Endothelial cell of umbilical vein (primary cell): ENCODE data around the gene KRT82. TPM values are rescaled to one million over a fixed set of nuclear protein-coding genes. Genes with fewer than 3 reads are reported as not detected.

Experiments
- BruUV-seq: library from RNA; stranded (reverse); fragments of 400-500 nt; replicated peaks from 2 replicates; lab custom pipeline; 2021; lab: Mats Ljungman, UMichigan
- CTCF ChIA-PET: fragments of 300-600, 350-600 bp; sonication (Branson Sonifier 250); formaldehyde crosslinking; loops from one replicate; lab custom pipeline; 2021; ENCODE audit warnings: antibody characterized with exemption, inconsistent platforms; lab: Charles Lee
- POLR2A ChIA-PET: fragments of 300-600, 350-600 bp; sonication (Branson Sonifier 250); formaldehyde crosslinking; loops from one replicate; lab custom pipeline; 2021; ENCODE audit warnings: antibody characterized with exemption, inconsistent platforms; lab: Charles Lee
- DNase-seq: peaks from one replicate; pipeline ENCODE4 v3.0.0-alpha.2; 2011; ENCODE audit warnings: low read depth, low spot score
- FAIRE-seq: peaks from 2 replicates; lab custom pipeline; 2011; peaks lifted over from hg19 to GRCh38; lab: Jason Lieb, UNC
- H2AFZ ChIP-seq: 2 replicates; pipeline ENCODE4 v1.6.0; 2012; ENCODE audit warnings: low read depth, low read length, control low read depth, inconsistent platforms
- H3K27ac ChIP-seq: 2 replicates; pipeline ENCODE4 v1.5.1; 2011; ENCODE audit warnings: low read depth, mild to moderate bottlenecking, control low read depth, low read length, moderate library complexity; ENCODE audit not compliant: insufficient read depth
- H3K27me3 ChIP-seq, 2 experiments: 2 replicates each; pipeline versions ENCODE4 v1.6.0 to v1.6.1; 2011; ENCODE audit warnings: low read length in 2 of 2, mixed read lengths in 1 of 2; ENCODE audit not compliant: control insufficient read depth in 2 of 2, insufficient read depth in 2 of 2
- H3K36me3 ChIP-seq, 2 experiments: 2 replicates in 1 of 2; 3 replicates in 1 of 2; pipeline ENCODE4 v1.5.1; 2011; ENCODE audit warnings: low read length in 2 of 2, mild to moderate bottlenecking in 1 of 2, moderate library complexity in 1 of 2; ENCODE audit not compliant: control insufficient read depth in 2 of 2, insufficient read depth in 2 of 2; ENCODE audit errors: extremely low read depth in 1 of 2
- H3K4me1 ChIP-seq: 3 replicates; pipeline ENCODE4 v1.5.1; 2011; ENCODE audit warnings: mild to moderate bottlenecking, low read length; ENCODE audit not compliant: control insufficient read depth, insufficient read depth; ENCODE audit errors: extremely low read depth
- H3K4me2 ChIP-seq: 2 replicates; pipeline ENCODE4 v1.6.1; 2011; ENCODE audit warnings: low read length, control low read depth, mixed read lengths; ENCODE audit not compliant: insufficient read depth
- H3K4me3 ChIP-seq, 3 experiments: fragments of 200-600 bp in 1 of 3; sonication (generic), shearing (Covaris generic) in 1 of 3; replicated peaks in 1 of 3; 2 replicates each; pipeline ENCODE4 v1.5.1; 2011 to 2016; ENCODE audit warnings: control low read depth in 3 of 3, low read length in 3 of 3, mild to moderate bottlenecking in 2 of 3, inconsistent platforms in 1 of 3, low read depth in 1 of 3, moderate library complexity in 1 of 3; ENCODE audit not compliant: insufficient read depth in 1 of 3
- H3K79me2 ChIP-seq: 2 replicates; pipeline ENCODE4 v1.6.0; 2012; ENCODE audit warnings: low read length, inconsistent platforms; ENCODE audit not compliant: control insufficient read depth, insufficient read depth
- H3K9ac ChIP-seq: replicated peaks from 2 replicates; pipeline ENCODE3; 2011; ENCODE audit warnings: low read length, control low read depth; ENCODE audit not compliant: insufficient read depth; ENCODE audit errors: extremely low read depth
- H3K9me1 ChIP-seq: replicated peaks from 3 replicates; pipeline ENCODE4 v1.6.0; 2011; ENCODE audit warnings: mild to moderate bottlenecking, low read length; ENCODE audit not compliant: control insufficient read depth, insufficient read depth; ENCODE audit errors: extremely low read depth
- H3K9me3 ChIP-seq: replicated peaks from 2 replicates; pipeline ENCODE4 v1.5.1; 2012; ENCODE audit warnings: low read length, inconsistent platforms; ENCODE audit not compliant: control insufficient read depth, insufficient read depth
- H4K20me1 ChIP-seq: replicated peaks from 2 replicates; pipeline ENCODE3; 2011; ENCODE audit warnings: mild to moderate bottlenecking, low read length; ENCODE audit not compliant: control insufficient read depth, insufficient read depth; ENCODE audit errors: extremely low read depth
- EZH2 ChIP-seq: IDR thresholded peaks from 2 replicates; pipeline ENCODE4 v1.6.1; 2012; ENCODE audit warnings: borderline replicate concordance, low read depth, mild to moderate bottlenecking, moderate library complexity, low read length, inconsistent platforms; ENCODE audit not compliant: severe bottlenecking
- FOS ChIP-seq: IDR thresholded peaks from 2 replicates; pipeline ENCODE4 v1.6.1; 2011; ENCODE audit warnings: mild to moderate bottlenecking, low read length, moderate library complexity, borderline replicate concordance; ENCODE audit not compliant: insufficient read depth
- GATA2 ChIP-seq: IDR thresholded peaks from 2 replicates; pipeline ENCODE4 v1.7.0; 2011; ENCODE audit warnings: low read depth, mild to moderate bottlenecking, moderate library complexity, mixed read lengths, low read length; ENCODE audit not compliant: insufficient read length, insufficient read depth
- JUN ChIP-seq: IDR thresholded peaks from 2 replicates; pipeline ENCODE4 v1.6.1; 2011; ENCODE audit warnings: borderline replicate concordance, low read depth; ENCODE audit not compliant: insufficient read length, insufficient read depth
- MYC ChIP-seq: IDR thresholded peaks from one replicate; pipeline ENCODE4 v1.6.1; 2011; ENCODE audit warnings: mild to moderate bottlenecking, low read depth, low read length
- POLR2A ChIP-seq: IDR thresholded peaks from 2 replicates; pipeline ENCODE4 v1.6.1; 2012; ENCODE audit warnings: low read depth, mild to moderate bottlenecking, control low read depth, low read length
- POLR2AphosphoS5 ChIP-seq: IDR thresholded peaks from 2 replicates; pipeline ENCODE4 v1.6.1; 2012; ENCODE audit warnings: low read depth, mild to moderate bottlenecking, control low read depth, low read length, moderate library complexity; ENCODE audit not compliant: insufficient read depth
- dilution Hi-C: fragments of 300-500 bp; cut with MboI; formaldehyde crosslinking; loops from one replicate; pipeline ENCODE4 v1.15.0; 2019; ENCODE audit warnings: low sequenced_read_pairs; ENCODE audit not compliant: extremely low pct_ligation_motif_present
- intact Hi-C: fragments of 100-400 bp; cut with micrococcal nuclease; formaldehyde crosslinking; loops from one replicate; pipeline ENCODE4 v1.10.0; 2022
- polyA plus RNA-seq, 4 experiments: library from polyadenylated mRNA; depleted of rRNA in 3 of 4; stranded (reverse) in 3 of 4; unstranded in 1 of 4; fragments of >200 nt; gene quantifications; 2 replicates each; pipeline versions ENCODE4 v1.2.1 to v1.2.3, GENCODE V29; 2011 to 2012; ENCODE audit warnings: missing spikeins in 1 of 4
- total RNA-seq: library from RNA; stranded (reverse); gene quantifications from 2 replicates; pipeline ENCODE4 v1.2.3, GENCODE V29; 2021
- TF ChIP-seq, protein P1 (sequence below): IDR thresholded peaks from 2 replicates; pipeline ENCODE4 v1.6.1; 2011; ENCODE audit not compliant: insufficient read depth, insufficient read length
- TF ChIP-seq, protein P2 (sequence below), 2 donors: IDR thresholded peaks; 1 replicate in 1 of 2; 2 replicates in 1 of 2; pipeline ENCODE4 v1.5.1; 2011; ENCODE audit warnings: low read length in 2 of 2, mild to moderate bottlenecking in 2 of 2, moderate library complexity in 2 of 2, control low read depth in 1 of 2, inconsistent platforms in 1 of 2, low read depth in 1 of 2; ENCODE audit not compliant: insufficient read depth in 1 of 2; ENCODE audit errors: extremely low read depth in 1 of 2

The KRT82 gene
- total and polyA plus RNA-seq, 2 donors (not counting 3 experiments of a cell fraction or from before 2014, with no cell fraction given), result not detected

DNA sequence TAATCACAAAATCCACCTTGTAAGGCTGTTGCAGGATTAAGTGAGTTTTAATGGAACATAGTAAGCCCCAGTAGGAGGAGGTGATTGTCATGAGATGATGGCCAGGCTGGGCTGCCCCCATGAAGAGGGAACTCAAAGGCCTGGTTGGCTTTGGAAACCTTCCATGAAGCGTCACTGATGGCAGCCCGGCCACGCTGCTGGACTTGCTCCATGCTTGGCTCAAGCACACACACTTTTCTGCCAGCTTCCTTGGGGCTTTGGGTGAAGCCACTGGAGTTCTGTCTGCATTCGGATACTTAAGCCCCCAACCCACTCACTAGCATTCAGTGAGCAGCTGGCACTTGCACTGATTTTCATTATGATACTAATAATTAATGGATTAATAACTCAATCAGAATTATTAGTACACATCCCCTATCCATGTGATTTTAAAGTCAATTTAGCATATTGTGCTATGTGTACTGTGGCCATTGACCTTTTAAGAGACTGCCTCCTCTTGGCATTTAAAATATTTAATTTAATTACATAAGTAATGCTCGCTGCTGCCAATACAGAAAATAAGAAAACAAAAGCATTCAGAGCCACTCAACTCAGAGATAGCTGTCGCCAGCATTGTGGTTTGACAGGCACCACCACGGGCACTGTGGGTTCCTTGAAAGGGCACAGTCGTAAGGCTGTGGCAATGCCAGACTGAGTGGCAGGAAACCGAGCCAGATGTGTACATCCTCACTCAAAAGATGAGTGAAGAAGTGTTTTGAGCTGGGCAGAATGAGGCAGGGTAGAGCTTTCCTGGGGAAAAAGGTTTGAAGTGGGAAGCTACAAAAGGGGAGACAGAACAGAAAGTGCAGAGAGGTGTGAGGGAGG lies 54.7 kb downstream of the KRT82 start:
- Histone ChIP-seq H3K9ac (no peak overlapping the region), H3K4me2 (no peak overlapping the region), H3K27ac (no peak overlapping the region), H3K4me3 (no peak overlapping the region), H3K4me1 (no peaks in the 10 kb centered on the region), H3K9me1 (no peaks in the 10 kb centered on the region), H3K27me3 (peaks cover 12 to 19% of the 10 kb centered on the region in 2 experiments), H3K9me3 (no peaks in the 10 kb centered on the region), H4K20me1 (no peaks in the 10 kb centered on the region), H3K36me3 (no peaks in the 10 kb centered on the region), H2AFZ (no peak overlapping the region), H3K79me2 (no peaks in the 10 kb centered on the region)
- ChIA-PET CTCF (interaction anchor here (1.4 to 1.6 kb wide), 2 partner anchors 10 to 528 kb away, joined by 3 to 4 read pairs; no protein-coding TSS in a partner anchor), POLR2A (interaction anchor here (0.6 kb wide), 1 partner anchor 769 kb away, joined by 3 read pairs; no protein-coding TSS in a partner anchor)
- dilution Hi-C loops (no loop called here), intact Hi-C loops (no loop called here)
- DNase-seq, result no peak
- no TSS peak for BruUV-seq
- TF ChIP-seq POLR2A (no peak), GATA2 (no peak), MYC (no peak), POLR2AphosphoS5 (no peak), EZH2 (no peak), FOS (no peak), JUN (no peak)
- TF ChIP-seq, protein P1, sequence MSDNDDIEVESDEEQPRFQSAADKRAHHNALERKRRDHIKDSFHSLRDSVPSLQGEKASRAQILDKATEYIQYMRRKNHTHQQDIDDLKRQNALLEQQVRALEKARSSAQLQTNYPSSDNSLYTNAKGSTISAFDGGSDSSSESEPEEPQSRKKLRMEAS, result no peak
- TF ChIP-seq, protein P2, sequence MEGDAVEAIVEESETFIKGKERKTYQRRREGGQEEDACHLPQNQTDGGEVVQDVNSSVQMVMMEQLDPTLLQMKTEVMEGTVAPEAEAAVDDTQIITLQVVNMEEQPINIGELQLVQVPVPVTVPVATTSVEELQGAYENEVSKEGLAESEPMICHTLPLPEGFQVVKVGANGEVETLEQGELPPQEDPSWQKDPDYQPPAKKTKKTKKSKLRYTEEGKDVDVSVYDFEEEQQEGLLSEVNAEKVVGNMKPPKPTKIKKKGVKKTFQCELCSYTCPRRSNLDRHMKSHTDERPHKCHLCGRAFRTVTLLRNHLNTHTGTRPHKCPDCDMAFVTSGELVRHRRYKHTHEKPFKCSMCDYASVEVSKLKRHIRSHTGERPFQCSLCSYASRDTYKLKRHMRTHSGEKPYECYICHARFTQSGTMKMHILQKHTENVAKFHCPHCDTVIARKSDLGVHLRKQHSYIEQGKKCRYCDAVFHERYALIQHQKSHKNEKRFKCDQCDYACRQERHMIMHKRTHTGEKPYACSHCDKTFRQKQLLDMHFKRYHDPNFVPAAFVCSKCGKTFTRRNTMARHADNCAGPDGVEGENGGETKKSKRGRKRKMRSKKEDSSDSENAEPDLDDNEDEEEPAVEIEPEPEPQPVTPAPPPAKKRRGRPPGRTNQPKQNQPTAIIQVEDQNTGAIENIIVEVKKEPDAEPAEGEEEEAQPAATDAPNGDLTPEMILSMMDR (IDR thresholded peaks at IDR 0.05; ENCODE audit: extremely low read depth in 1 of 2, insufficient read depth in 1 of 2, low read depth in 1 of 2, low read length in 2 of 2), result no peak
- FAIRE-seq, result no peak
